NCI-H1417 (cell line): ENCODE data around the gene KAZN.
"Not testable (repeated sequence)": the region's sequence is repeated elsewhere in the genome, so short reads cannot be mapped to it uniquely, and the experiment has no call there.

Experiments used
- DNase-seq, 3 experiments: peaks; one replicate each; lab custom pipeline; 2025; lab: John Stamatoyannopoulos, UW

The KAZN gene

GRCh38 chr1:15033264-15033663 lies 434.8 kb downstream of the KAZN start:
- no peak for DNase-seq

GRCh38 chr1:15034656-15035055 lies 436.2 kb downstream of the KAZN start:
- no peak for DNase-seq

GRCh38 chr1:15035236-15035635 lies 436.8 kb downstream of the KAZN start:
- DNase-seq, result no peak

- DNase-seq, result no peak
These were observed 437.6 kb downstream of the KAZN start for GRCh38 chr1:15036101-15036500.

GRCh38 chr1:15038232-15039016 lies 439.9 kb downstream of the KAZN start:
- peak in 2 of 3 experiments; percentile 4 to 43 for DNase-seq

GRCh38 chr1:15039017-15039648 lies 440.6 kb downstream of the KAZN start:
- DNase-seq, result no peak

- no peak for DNase-seq
These were observed 441.4 kb downstream of the KAZN start for GRCh38 chr1:15039901-15040300.

GRCh38 chr1:15040685-15041084 lies 442.2 kb downstream of the KAZN start:
- DNase-seq, result not testable (repeated sequence)

GRCh38 chr1:15042866-15043265 lies 444.4 kb downstream of the KAZN start:
- no peak for DNase-seq

- no peak for DNase-seq
These were observed 445.4 kb downstream of the KAZN start for GRCh38 chr1:15043934-15044333.

GRCh38 chr1:15045123-15045522 lies 446.6 kb downstream of the KAZN start:
- no peak for DNase-seq

- DNase-seq, result peak; percentile 10 to 62 (median 46)
These were observed 448.1 kb downstream of the KAZN start for GRCh38 chr1:15046487-15047165.

GRCh38 chr1:15047237-15047636 lies 448.8 kb downstream of the KAZN start:
- no peak for DNase-seq

GRCh38 chr1:15048437-15048980 lies 450.0 kb downstream of the KAZN start:
- no peak for DNase-seq

GRCh38 chr1:15049067-15049466 lies 450.6 kb downstream of the KAZN start:
- DNase-seq, result no peak

GRCh38 chr1:15051882-15052528 lies 453.5 kb downstream of the KAZN start:
- DNase-seq, result no peak

GRCh38 chr1:15053153-15053552 lies 454.7 kb downstream of the KAZN start:
- no peak for DNase-seq

GRCh38 chr1:15055736-15056415 lies 457.4 kb downstream of the KAZN start:
- DNase-seq, result no peak

- DNase-seq, result no peak
These were observed 458.2 kb downstream of the KAZN start for GRCh38 chr1:15056515-15057285.

GRCh38 chr1:15057834-15058233 lies 459.3 kb downstream of the KAZN start:
- DNase-seq, result no peak

GRCh38 chr1:15058261-15058660 lies 459.8 kb downstream of the KAZN start:
- no peak for DNase-seq
